ENCODE results near the gene BRME1.

DNA sequence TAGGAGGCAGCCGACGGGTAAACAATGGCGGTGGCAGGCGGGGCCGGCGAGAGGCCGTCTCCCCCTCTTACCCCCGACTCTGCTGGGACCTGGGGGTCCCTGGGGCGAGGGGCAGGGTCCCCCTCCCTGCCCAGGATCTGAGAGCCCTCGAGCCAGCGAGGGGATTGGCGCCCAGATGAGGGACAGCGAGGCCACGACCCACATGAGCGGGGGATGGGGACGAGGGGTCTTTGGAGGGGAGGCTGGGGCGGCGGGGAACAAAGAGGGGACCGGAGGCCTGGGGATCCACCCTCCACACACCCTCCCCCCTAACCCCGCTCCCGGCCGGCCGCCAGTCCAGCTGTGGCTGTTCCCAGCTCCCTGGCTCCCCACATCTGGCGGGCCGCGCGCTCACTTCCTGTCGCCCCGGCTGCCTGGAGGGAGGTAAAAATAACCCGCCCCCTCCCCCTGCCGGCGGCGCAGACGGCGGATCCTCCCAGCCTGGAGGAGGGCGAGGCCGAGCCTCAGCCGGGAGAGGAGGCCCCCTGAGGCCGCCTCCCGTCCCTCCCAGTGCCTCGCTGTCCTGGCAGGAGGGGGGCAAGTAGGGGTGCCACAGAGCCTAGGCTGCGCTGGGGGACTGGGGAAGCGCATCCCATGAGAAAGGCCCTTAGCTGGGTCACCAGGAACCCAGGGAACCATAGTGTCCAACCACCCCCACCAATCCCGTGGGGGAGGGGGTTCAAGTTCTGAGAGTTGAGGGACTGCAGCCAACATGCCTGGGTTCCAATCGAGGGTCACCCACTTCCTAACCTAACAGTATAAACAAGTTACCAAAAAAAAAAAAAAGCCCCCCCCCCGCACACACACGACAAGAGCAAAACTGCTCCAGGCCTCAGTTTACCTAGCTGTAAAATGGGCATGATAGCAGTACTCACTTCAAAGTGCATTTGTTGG, 58.2 kb downstream of the BRME1 start:
- no peak for TF ChIP-seq EP300 (IDR thresholded peaks at IDR 0.05)
- TF ChIP-seq, protein P1, sequence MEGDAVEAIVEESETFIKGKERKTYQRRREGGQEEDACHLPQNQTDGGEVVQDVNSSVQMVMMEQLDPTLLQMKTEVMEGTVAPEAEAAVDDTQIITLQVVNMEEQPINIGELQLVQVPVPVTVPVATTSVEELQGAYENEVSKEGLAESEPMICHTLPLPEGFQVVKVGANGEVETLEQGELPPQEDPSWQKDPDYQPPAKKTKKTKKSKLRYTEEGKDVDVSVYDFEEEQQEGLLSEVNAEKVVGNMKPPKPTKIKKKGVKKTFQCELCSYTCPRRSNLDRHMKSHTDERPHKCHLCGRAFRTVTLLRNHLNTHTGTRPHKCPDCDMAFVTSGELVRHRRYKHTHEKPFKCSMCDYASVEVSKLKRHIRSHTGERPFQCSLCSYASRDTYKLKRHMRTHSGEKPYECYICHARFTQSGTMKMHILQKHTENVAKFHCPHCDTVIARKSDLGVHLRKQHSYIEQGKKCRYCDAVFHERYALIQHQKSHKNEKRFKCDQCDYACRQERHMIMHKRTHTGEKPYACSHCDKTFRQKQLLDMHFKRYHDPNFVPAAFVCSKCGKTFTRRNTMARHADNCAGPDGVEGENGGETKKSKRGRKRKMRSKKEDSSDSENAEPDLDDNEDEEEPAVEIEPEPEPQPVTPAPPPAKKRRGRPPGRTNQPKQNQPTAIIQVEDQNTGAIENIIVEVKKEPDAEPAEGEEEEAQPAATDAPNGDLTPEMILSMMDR (IDR thresholded peaks at IDR 0.05) = peak in 3 of 4 experiments; percentile 53 to 59 (median 58)
- peak; percentile 97 for TF ChIP-seq POLR2AphosphoS5 (IDR thresholded peaks at IDR 0.05)
- peak; percentile 93 for TF ChIP-seq POLR2A (IDR thresholded peaks at IDR 0.05)
